ENCODE results near the gene NACA2.

The NACA2 gene

GRCh38 chr17:61543786-61544415 is 47.1 kb downstream of the NACA2 start:
- no peak for DNase-seq

GRCh38 chr17:61542027-61542426 is 49.0 kb downstream of the NACA2 start:
- no peak for DNase-seq

GRCh38 chr17:61540874-61541273 is 50.1 kb downstream of the NACA2 start:
- no peak for DNase-seq
